Ammon's horn (tissue), 1 donor: Measurements from ENCODE around the gene ANKRD33B.
"Not testable (repeated sequence)": the region's sequence is repeated elsewhere in the genome, so short reads cannot be mapped to it uniquely, and the experiment has no call there.

Experiments used
- DNase-seq: peaks from one replicate; pipeline ENCODE4 v3.0.0-alpha.2; 2016; ENCODE audit warnings: low spot score

Gene ANKRD33B

DNA sequence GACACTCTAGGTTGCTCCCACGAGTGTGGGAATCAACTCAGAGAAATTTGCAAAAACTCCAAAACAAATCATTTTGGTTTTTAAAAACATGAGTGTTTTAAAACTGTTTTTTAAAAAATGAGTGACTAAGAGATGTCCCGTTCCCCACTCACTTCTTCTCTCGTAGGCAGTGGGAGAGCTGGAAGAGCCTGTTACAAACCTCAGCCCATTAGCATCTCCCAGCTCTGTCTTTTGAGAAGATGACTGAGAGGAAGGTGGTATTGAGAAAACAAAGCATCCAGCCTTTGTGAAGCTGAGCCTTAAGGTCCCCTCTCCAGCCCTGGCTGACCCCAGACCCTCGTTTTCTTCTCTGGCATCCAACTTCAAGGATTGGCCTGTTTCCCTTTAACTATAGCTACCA is 4.7 kb upstream of the ANKRD33B start:
- no peak for DNase-seq

DNA sequence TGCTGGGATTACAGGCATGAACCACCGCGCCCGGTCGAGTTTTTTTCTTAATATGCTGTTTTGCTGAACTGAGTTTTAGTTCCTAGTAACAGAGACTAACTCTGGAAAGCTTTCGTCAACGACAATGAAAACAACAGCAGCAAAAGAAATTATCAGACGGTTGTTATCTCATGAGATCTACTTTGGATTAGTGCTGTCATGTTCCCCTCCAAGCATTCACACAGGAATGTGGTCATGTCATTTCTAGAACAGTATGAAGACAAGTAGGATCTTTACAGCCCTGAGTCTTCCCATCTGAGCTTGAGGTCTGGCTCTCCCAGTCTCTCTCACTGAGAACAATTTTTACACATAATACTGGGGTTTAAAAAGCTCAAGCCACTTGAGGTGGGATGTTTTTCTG is 4.0 kb upstream of the ANKRD33B start:
- DNase-seq = no peak

DNA sequence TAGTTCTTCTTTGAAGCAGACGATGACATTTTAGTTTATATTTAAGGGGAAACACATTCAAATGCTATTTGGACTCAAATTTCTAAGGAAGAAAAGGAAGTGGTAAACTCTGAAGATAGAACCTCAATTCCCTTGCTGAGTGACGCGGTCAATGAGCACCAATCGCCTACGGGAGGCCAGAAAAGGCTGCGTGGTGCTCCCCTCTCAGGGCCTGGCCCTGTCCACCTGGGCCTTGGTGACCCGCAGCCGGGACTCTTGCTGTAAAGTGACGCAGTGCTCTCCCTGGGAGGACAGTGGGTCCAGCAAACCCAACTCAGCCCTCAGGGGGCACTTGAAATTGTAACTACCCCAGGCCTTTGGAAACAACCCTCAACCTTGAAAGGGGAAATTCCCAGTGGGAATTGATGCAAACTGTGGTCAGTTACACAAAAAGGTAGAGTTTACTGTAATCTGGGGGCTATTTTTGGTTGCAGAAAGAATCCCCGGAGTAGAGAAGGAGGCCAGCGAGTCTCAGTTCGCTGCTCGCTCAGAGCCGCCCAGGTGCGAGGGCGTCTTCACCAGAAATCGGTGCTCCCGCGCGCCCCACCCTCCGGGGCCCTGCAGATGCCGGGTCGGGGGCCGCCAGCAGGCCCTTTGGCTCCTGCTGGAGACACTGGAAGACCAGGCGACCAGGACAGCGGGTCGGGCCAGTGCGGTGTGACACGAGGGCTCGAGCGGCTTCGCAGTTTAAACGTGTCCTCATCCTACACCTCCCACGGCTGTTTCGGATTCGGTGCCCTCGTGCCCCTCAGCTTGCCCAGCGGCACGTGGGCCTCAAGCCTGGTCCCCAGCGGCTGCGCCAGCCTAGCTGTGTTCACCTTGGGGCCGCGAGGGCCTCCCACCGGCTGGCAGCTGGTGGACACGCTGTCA is 1.4 kb upstream of the ANKRD33B start:
- no peak for DNase-seq

DNA sequence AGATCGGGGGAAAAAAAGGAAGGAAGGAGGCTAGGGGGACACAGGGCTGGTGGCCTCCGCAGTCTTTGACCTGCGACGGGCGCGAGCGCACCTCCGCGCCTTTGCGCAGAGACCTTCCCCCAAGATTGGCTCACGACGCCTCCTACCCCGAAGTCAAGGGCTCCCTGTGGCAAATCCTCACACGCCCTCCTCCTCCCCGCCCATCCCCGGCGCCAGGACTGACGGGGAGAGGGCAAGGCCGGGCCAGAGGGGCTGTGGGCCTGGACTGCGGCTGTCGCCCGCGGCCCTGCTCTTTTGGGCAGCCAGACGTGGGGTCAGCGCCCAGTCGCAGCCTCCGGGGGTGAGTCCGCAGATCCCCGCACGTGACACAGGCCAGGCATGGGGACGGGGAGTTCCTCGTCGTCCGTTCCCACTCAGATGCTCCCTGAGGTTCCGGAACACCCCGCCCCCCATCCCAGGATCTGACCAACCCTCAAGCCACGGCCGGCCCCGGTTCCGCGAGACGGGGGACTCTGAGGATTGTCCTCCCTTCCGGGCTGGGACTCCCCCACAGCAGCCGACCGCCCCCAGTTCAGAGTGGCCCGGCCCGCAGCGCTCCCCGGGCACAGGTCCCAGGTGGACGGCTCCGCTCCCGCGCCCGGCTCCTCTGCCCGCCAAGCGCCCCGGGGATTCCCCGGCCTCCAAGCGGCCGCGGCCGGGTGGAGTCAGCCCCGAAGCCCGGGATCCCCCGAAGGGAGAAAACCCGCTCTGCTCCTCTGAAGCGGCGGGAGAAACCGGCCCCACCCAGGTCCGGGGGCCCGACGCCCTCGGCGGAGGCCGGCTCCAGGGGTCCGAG is 543 bp upstream of the ANKRD33B start:
- DNase-seq = no peak

DNA sequence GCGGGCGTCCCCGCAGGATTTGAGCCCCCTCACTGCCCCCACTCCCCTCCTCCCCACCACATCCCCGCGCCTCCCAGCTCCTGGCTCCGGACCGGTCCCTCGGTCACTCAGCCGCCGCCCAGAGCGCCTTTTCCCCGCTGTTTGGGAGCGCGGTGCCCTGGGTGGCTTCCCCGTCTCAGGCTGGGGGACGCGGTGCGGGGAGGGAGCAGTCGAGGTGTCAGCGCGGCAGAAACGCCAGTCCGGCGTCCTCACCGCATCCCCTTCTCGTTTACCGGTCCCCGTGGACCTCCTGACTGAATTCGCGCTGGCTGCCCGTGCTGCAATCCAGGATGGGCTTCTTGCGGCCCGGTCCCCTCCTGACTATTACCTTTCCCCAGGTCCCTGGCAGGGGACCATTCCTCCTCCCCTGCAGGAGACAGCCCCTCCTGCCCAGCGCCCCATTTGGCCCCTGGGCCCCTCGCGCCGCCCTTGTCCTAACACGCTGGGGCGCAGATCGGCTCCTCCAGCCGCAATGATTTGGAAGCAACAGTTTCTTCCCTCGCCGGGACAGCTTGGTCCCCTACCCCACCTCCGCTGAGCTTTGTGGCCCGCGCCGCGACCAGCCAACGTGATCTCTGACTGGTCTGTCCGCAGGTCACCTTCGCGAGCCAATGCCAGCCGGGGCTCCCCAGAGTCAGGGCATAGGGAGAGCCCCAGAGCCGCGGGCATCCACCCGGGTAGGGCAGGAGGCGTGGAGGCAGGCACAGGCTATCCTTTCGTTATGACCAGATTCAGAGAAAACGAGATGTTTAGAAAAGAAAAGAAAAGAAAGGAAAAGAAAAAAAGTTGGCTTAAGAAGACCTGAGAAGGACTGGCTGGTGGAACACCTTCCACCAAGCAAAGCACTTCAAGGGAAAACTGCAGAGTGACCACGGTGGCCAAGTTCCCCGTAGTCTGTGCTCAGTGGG is 1.2 kb downstream of the ANKRD33B start:
- no peak for DNase-seq

DNA sequence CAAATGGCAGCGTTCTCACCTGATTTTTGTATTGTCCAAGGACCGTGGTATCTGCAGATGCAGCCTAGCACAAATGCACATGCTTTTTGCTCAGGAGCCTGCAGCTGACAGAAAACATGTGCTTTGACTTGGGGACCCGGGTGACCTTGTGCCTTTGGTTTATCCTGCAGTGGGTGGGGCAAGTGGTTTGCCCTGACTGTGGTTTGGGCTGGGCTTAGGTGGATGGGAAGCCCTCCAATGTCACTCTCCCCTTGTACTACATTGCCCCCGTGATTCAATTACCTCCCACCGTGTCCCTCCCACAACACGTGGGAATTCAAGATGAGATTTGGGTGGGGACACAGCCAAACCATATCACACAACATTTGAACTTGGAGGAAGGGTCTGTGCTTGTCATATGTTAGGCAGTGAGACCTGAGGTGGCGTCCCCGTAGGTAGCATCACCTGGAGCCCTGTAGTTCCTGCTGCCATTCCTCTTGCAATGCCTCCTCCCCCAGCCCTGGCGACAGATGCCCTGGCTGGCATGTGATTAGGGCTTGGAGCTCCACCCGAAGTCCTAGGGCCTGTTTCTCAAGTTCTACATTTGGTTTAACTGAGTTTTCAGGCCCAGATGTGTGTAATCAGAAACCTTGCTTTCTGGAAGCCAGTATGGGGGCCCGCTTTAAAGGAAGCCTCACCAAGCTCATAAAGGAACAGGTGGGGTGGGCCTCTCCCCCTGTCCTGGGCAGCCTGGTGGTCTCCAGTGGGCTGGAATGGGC is 2.1 kb downstream of the ANKRD33B start:
- DNase-seq = no peak

DNA sequence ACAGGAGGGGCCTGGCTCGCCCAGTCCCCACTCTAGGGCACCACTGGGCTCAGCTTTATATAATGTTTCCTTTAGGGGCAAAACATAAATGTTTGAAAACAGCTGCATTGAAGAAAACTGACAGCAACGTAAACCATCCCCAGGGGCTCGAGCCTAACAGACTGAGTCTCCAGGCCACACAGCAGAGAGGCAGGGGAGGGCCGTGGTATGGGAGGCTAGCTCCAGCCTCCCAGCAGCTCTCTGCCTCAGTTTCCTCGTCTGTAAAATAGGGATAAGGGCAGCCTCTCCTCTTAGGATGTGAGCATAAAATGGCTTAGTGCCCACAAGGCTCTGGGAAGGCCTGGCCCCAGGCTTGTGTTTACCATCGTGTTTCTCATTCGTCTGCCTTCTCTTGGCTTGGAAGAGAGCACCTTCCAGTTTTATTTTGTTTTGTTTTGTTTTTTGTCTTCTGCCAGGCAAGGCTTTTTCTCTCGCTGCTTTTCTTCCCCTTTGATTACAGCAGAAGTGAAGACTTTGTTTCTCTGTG is 2.7 kb downstream of the ANKRD33B start:
- no peak for DNase-seq

DNA sequence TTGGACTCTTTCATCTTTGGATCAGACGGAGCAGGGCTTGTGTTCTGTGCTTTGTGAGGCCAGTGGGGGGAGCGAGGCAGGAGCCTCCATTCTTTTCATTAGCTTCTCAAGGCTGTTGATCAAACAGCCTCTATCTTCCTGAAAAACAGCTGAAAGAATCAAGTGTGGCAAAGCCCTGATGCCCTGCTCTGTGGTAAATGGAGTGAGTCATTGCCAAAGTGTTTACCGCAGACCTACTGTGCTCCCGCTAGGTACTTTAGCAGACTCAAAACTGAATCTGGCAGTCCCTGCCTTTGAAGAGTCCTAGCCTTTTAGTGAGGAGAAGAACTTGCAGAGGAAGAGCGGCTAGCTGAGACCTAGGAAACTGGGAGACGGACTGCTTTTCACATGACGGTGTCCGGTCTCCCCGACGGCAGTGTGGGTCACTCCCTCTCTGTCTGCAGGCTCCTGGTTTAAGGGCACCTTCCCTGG is 3.3 kb downstream of the ANKRD33B start:
- no peak for DNase-seq

DNA sequence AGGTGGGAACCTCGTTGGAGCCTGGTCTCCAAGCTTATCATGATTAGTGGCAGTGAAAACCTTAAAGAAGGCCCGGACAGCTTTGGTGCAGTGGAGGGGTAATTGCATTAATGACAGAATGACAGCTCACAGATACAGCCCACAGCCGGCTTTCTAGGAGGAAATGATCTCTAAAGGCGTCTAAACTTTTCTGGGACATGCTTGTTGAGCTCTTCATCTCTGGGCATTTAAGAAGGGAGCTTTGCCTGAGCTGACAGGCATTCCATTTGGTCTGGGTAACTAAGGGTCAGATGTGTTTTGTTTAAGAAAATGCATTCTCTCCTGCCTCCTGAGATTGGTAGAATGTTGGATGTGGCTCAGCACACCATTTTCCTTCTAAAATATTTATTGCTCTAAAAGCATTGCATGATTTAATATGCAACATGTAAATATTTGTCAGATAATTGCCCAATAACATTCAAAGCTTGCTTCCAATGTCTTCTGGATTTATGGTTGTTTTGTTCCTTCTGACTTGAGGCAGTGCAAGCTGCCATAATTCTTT is 4.0 kb downstream of the ANKRD33B start:
- no peak for DNase-seq

DNA sequence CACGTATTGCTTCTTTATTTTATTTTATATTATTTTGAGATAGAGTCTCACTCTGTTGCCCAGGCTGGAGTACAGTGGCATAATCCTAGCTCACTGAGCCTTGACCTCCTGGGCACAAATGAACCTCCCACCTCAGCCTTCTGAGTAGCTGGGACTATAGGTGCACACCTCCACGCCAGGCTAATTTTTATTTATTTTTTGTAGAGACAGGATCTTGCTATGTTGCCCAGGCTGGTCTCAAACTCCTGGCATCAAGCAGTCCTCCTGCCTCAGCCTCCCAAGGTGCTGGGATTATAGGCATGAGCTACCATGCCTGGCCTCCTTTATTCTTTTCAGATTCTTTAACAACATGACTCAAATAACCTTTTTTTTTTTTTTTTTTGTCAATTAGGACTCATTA is 6.7 kb downstream of the ANKRD33B start:
- DNase-seq = not testable (repeated sequence)

DNA sequence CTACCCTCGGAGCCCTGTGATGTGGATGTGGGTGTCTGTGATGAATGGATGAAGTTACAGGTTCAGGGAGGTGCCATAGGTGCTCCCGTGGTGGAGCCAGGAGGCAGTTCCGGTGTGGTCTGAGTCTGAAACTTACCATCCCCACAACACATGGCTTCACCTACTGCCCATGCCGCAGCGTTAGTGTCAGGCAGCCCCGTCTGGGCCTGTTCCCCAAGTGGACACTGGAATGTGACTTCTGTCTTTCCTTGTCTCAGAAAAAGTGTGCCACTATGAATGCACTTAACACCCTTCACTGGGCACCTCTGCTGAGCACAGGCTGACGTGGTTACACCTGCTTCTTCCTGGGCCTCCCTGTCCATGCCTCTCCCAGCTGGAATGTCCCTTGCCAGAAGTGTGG is 8.6 kb downstream of the ANKRD33B start:
- no peak for DNase-seq

DNA sequence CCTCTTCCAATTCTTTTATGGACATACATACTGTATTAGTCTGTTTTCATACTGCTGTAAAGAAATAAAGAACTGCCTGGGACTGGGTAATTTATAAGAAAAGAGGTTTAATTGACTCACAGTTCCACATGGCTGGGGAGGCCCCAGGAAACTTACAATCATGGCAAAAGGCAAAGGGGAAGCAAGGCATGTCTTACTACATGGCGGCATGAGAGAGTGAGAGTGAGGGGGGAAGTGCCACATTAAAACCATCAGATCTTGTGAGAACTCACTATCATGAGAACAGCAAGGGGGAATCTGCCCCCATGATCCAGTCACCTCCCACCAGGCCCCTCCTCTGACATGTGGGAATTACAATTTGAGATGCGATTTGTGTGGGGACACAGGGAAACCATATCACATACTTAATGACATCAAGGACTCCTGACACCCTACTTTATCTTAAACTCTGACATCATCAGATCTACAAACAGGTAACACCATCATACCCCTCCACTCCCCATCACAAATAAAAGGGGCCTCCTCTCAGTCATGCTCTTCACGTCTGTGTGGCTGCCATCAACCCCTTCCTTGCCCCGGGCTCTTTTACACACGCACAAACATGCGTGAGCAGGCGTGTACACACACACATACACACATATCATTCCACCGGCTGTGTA is 9.7 kb downstream of the ANKRD33B start:
- DNase-seq = no peak

DNA sequence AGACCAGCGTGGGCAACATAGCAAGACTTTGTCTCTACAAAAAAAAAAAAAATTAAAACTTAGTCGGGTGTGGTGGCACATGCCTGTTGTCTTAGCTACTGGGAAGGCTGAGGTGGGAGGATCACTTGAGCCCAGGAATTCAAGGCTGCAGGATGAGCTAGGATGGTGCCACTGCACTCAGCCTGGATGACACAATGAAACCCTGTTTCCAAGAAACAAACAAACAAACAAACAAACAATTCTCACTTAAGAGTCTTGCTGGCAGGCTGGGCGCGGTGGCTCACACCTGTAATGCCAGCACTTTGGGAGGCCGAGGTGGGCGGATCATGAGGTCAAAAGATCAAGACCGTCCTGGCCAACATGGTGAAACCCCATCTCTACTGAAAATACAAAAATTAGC is 11.0 kb downstream of the ANKRD33B start:
- DNase-seq = not testable (repeated sequence)

DNA sequence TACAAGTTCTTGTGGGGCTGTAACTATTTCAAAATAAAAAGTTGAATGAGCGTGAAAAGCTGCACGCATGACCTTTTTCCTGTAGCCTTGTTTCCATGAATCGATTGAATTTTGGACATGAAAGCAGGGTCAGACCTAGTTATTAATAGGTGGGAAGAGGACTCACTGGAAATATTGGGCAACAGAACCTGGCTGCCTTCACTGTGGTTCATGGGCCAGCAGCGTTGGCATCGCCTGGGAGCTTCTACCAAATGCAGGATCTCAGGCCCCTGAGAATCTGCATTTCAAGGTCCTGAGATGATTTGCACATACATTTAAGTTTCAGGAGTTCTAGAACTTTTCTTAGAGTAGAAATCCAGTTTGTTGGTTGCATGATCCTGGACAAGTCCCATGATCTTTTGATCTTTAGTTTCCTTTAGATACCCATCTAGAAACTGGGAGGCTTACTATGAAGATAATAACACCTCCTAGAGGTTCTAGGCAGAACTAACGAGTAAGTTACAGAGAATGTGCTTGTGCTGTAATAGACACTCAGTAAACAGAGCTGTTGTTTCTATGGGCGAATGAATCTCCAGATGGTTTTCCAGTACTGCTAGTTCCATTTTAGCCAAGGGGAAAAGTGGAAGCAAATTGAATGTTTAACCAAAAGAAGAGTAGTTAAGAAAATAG is 12.4 kb downstream of the ANKRD33B start:
- DNase-seq = no peak

DNA sequence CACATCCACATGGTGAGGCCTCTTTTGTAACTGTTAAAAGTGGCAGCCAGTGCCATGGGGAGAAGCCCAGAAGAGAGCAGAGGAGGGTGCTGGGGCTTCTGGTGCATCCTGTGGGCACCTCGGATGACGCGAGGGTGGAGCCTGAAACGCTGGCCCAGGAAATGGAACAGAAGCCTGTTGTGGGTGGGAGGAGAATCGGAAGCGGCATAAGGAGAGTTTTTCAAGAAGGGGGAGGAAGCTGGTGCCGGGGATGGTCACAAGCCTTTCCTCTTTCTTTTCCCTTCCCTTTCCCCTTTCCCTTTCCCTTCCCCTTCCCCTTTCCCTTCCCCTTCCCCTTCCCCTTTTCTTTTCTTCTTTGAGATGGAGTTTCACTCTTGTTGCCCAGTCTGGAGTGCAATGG is 12.9 kb downstream of the ANKRD33B start:
- no peak for DNase-seq

DNA sequence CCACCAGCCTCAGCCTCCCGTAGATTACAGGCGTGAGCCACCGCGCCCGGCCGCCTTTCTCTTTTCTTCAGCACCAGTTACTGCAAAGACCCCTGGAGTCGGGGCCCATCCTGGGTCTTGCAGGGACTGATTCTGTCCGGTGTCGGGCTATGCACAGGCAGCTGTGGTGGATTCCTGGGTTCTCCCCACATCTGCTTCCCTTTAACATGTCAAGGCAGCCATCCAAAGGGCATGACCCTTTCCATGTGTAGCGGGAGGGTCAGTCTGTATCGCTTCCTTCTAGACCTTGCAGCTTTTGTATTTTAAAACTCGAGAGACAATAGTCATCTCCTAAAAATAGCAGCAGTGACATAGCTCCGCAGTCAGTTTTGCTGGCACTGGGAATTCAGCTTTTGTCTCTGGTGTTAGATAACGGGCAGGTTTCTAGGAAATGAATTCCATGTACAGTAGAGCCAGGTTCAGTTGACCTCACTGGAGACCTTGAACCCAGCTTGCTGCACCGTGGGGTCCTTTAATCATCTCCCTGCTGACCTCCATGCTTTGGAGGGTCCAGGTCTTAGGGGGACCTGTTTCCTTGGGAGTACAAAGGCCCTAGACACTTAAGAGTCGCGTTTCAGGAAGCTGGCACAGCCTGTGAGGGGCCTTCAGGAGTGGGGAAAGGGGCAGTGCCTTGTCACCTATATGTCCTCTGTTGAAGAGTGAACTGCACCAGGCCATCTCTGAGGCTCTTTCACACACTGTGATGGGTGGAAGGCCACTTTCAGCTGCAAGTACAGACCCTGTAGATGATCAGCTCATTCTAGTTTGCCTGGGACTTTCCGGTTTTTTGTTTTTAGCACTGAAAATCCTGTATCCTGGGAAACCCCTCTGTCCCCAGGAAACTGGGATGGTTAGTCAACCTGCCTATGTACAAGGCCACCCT is 13.8 kb downstream of the ANKRD33B start:
- no peak for DNase-seq

DNA sequence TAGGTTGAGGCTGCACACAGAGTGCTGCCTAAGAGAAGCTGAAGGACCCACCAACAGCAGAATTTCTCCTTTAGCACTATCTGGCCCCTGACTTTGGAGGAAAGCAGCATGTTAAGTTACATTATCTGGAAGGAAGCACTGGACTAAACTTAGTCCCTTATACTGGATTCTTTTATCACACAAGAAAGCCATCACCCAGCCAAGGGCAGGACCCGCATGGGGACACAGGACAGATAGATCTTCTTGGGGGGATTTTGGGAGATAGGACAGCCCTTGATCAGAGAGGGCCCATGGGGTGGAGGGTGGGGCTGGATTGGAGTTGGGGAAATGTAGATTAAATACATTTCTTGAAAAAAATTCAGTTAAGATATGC is 14.4 kb downstream of the ANKRD33B start:
- no peak for DNase-seq

DNA sequence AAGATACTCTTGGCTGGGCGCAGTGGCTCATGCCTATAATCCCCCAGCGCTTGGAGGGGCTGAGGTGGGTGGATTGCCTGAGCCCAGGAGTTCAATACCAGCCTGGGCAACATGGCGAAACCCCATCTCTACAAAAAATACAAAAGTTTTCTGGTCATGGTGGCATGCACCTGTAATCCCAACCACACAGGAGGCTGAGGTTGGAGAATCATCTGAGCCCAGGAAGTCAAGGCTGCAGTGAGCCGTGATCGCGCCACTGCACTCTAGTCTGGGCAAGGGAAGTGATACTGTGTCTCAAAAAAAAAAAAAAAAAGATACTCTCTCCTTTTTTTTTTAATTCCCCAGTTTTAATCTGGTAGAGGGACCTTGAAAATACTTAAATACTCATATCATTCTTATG is 15.0 kb downstream of the ANKRD33B start:
- no peak for DNase-seq
